CD4-positive, alpha-beta memory T cell (primary cell): ENCODE results near the gene PRG2. TPM values are rescaled to one million over a fixed set of nuclear protein-coding genes. Genes with fewer than 3 reads are reported as not detected.

Experiments used
- CTCF ChIA-PET: fragments of 350-600 bp; sonication (Branson Sonifier 250); formaldehyde crosslinking; loops from one replicate; lab custom pipeline; 2021; ENCODE audit warnings: inconsistent platforms; ENCODE audit not compliant: partially characterized antibody; lab: Charles Lee
- POLR2A ChIA-PET: fragments of 350-600 bp; sonication (Branson Sonifier 250); formaldehyde crosslinking; loops from one replicate; lab custom pipeline; 2021; ENCODE audit not compliant: partially characterized antibody; lab: Charles Lee
- DNase-seq, 5 donors: peaks; one replicate each; pipeline versions ENCODE4 v3.0.0 to v3.0.0-alpha.2; 2020 to 2022; ENCODE audit warnings: mixed read lengths in 1 of 5
- H3K27ac ChIP-seq: one replicate; pipeline ENCODE4 v1.7.0; 2013; ENCODE audit warnings: low read depth, low read length
- H3K27me3 ChIP-seq: 2 replicates; pipeline ENCODE4 v1.7.0; 2013; ENCODE audit warnings: mild to moderate bottlenecking, low read length, moderate library complexity; ENCODE audit not compliant: insufficient read depth
- H3K36me3 ChIP-seq: 2 replicates; pipeline ENCODE4 v1.7.0; 2013; ENCODE audit warnings: mild to moderate bottlenecking, low read length, moderate library complexity; ENCODE audit not compliant: insufficient read depth
- H3K4me1 ChIP-seq: 2 replicates; pipeline ENCODE4 v1.7.0; 2013; ENCODE audit warnings: mild to moderate bottlenecking, low read length, moderate library complexity; ENCODE audit not compliant: insufficient read depth
- H3K4me3 ChIP-seq, 2 donors: one replicate each; pipeline ENCODE4 v1.7.0; 2013; ENCODE audit warnings: low read length in 2 of 2, mild to moderate bottlenecking in 1 of 2
- H3K9me3 ChIP-seq, 2 donors: one replicate each; pipeline ENCODE4 v1.7.0; 2013; ENCODE audit warnings: low read length in 2 of 2, control low read depth in 1 of 2; ENCODE audit not compliant: control insufficient read depth in 1 of 2
- H3K27ac Mint-ChIP-seq, 7 donors: one replicate each; pipeline ENCODE4 v1.8.0; 2020 to 2021; ENCODE audit warnings: mixed read lengths in 7 of 7, mild to moderate bottlenecking in 6 of 7, inconsistent platforms in 3 of 7, moderate library complexity in 3 of 7
- H3K27me3 Mint-ChIP-seq, 2 donors: one replicate each; pipeline ENCODE4 v1.8.0; 2020 to 2021; ENCODE audit warnings: mixed read lengths in 2 of 2
- H3K36me3 Mint-ChIP-seq, 2 donors: one replicate each; pipeline ENCODE4 v1.8.0; 2020 to 2021; ENCODE audit warnings: mixed read lengths in 2 of 2, inconsistent platforms in 1 of 2, mild to moderate bottlenecking in 1 of 2
- H3K4me1 Mint-ChIP-seq, 4 donors: one replicate each; pipeline ENCODE4 v1.8.0; 2020 to 2021; ENCODE audit warnings: mixed read lengths in 4 of 4, mild to moderate bottlenecking in 1 of 4
- H3K4me3 Mint-ChIP-seq, 8 donors: one replicate each; pipeline ENCODE4 v1.8.0; 2020 to 2021; ENCODE audit warnings: mixed read lengths in 8 of 8, mild to moderate bottlenecking in 7 of 8, moderate library complexity in 6 of 8, inconsistent platforms in 3 of 8
- H3K9me3 Mint-ChIP-seq, 8 donors: one replicate each; pipeline ENCODE4 v1.8.0; 2020 to 2021; ENCODE audit warnings: mixed read lengths in 8 of 8, mild to moderate bottlenecking in 5 of 8, inconsistent platforms in 3 of 8, moderate library complexity in 1 of 8
- intact Hi-C: fragments of 100-400 bp; cut with micrococcal nuclease; formaldehyde crosslinking; loops from one replicate; pipeline ENCODE4 v1.15.1; 2023
- polyA plus RNA-seq, 2 donors: library from polyadenylated mRNA; unstranded; fragments of 300-500 nt; fragmentation: Illumina TruSeq; gene quantifications; one replicate each; pipeline ENCODE4 v1.2.3, GENCODE V29; 2021
- total RNA-seq, 2 experiments: library from RNA; stranded (reverse); gene quantifications; one replicate each; pipeline ENCODE4 v1.2.3, GENCODE V29; 2021

Gene PRG2
- total and polyA plus RNA-seq, 4 experiments from 2014 or later: 0.25 TPM; not detected in 3

- POLR2A ChIA-PET: interaction anchor here (0.6 kb wide), 1 partner anchor 200 kb away, joined by 4 read pairs; no protein-coding TSS in a partner anchor
- CTCF ChIA-PET: interaction anchor here (0.6 to 3.2 kb wide), 3 partner anchors 37 to 45 kb away, joined by 4 to 8 read pairs (median 4); no protein-coding TSS in a partner anchor
- H3K4me3 ChIP-seq: no peak overlapping the region
These were observed 30.6 kb upstream of the PRG2 start for GRCh38 chr11:57421066-57421465.

GRCh38 chr11:57419146-57419545, 28.7 kb upstream of the PRG2 start:
- CTCF ChIA-PET: interaction anchor here (0.7 to 3.2 kb wide), 4 partner anchors 39 to 74 kb away, joined by 3 to 8 read pairs (median 4); no protein-coding TSS in a partner anchor
- Histone ChIP-seq H3K4me3 (no peak overlapping the region), H3K27me3 (no peaks in the 10 kb centered on the region), H3K9me3 (no peaks in the 10 kb centered on the region), H3K36me3 (peaks cover 31% of the 10 kb centered on the region), H3K27ac (no peak overlapping the region), H3K4me1 (peaks cover 5% of the 10 kb centered on the region)
- Mint-ChIP-seq H3K4me1 (peaks cover 6 to 20% (median 11%) of the 10 kb centered on the region in 4 donors), H3K27me3 (no peaks in the 10 kb centered on the region), H3K27ac (no peak overlapping the region), H3K36me3 (peaks cover 47 to 66% of the 10 kb centered on the region in 2 donors), H3K9me3 (no peaks in the 10 kb centered on the region), H3K4me3 (no peak overlapping the region)
- POLR2A ChIA-PET: no interaction called here
- intact Hi-C loops: no loop called here
- no peak for DNase-seq

More at GRCh38 chr11:57421066-57421465, 30.6 kb upstream of the PRG2 start:
- Mint-ChIP-seq H3K4me1 (peaks cover 23 to 39% (median 28%) of the 10 kb centered on the region in 4 donors), H3K4me3 (no peak overlapping the region), H3K27me3 (no peaks in the 10 kb centered on the region), H3K36me3 (peaks cover 34 to 52% of the 10 kb centered on the region in 2 donors), H3K27ac (no peak overlapping the region), H3K9me3 (no peaks in the 10 kb centered on the region)
- peaks cover 24% of the 10 kb centered on the region for H3K4me1 ChIP-seq
- no peaks in the 10 kb centered on the region for H3K9me3 ChIP-seq
- DNase-seq: no peak
- no peak overlapping the region for H3K27ac ChIP-seq
- intact Hi-C loops: no loop called here
- no peaks in the 10 kb centered on the region for H3K27me3 ChIP-seq
- H3K36me3 ChIP-seq: peaks cover 27% of the 10 kb centered on the region

GRCh38 chr11:57418131-57418530, 27.7 kb upstream of the PRG2 start:
- POLR2A ChIA-PET: no interaction called here
- intact Hi-C loops: no loop called here
- H3K4me3 Mint-ChIP-seq: no peak overlapping the region

GRCh38 chr11:57417056-57417455, 26.6 kb upstream of the PRG2 start:
- Histone ChIP-seq H3K4me1 (no peaks in the 10 kb centered on the region), H3K27me3 (no peaks in the 10 kb centered on the region), H3K36me3 (peaks cover 36% of the 10 kb centered on the region), H3K9me3 (no peaks in the 10 kb centered on the region), H3K4me3 (no peak overlapping the region), H3K27ac (no peak overlapping the region)
- ChIA-PET POLR2A (no interaction called here), CTCF (interaction anchor here (2.4 kb wide), 1 partner anchor 76 kb away, joined by 6 read pairs; no protein-coding TSS in a partner anchor)
- Mint-ChIP-seq H3K4me3 (no peak overlapping the region), H3K9me3 (no peaks in the 10 kb centered on the region), H3K4me1 (peaks cover 0 to 4% (median 2%) of the 10 kb centered on the region in 4 donors), H3K27ac (peak overlapping the region in 1 of 7 donors; percentile 25), H3K36me3 (peaks cover 55 to 68% of the 10 kb centered on the region in 2 donors), H3K27me3 (no peaks in the 10 kb centered on the region)
- intact Hi-C loops: no loop called here
- DNase-seq: no peak

More at GRCh38 chr11:57418131-57418530, 27.7 kb upstream of the PRG2 start:
- no peak overlapping the region for H3K27ac ChIP-seq
- no peak overlapping the region for H3K4me3 ChIP-seq
- no peaks in the 10 kb centered on the region for H3K27me3 ChIP-seq
- CTCF ChIA-PET: interaction anchor here (2.4 to 3.2 kb wide), 2 partner anchors 40 to 75 kb away, joined by 6 to 8 read pairs; no protein-coding TSS in a partner anchor
- Mint-ChIP-seq H3K9me3 (no peaks in the 10 kb centered on the region), H3K4me1 (peaks cover 3 to 10% (median 5%) of the 10 kb centered on the region in 4 donors), H3K27me3 (no peaks in the 10 kb centered on the region), H3K27ac (no peak overlapping the region), H3K36me3 (peaks cover 57 to 71% of the 10 kb centered on the region in 2 donors)
- H3K9me3 ChIP-seq: no peaks in the 10 kb centered on the region
- H3K4me1 ChIP-seq: no peaks in the 10 kb centered on the region
- no peak for DNase-seq
- peaks cover 40% of the 10 kb centered on the region for H3K36me3 ChIP-seq

GRCh38 chr11:57416436-57416835, 26.0 kb upstream of the PRG2 start:
- Mint-ChIP-seq H3K9me3 (no peaks in the 10 kb centered on the region), H3K27me3 (no peaks in the 10 kb centered on the region), H3K4me3 (no peak overlapping the region), H3K4me1 (peaks cover 0 to 4% (median 2%) of the 10 kb centered on the region in 4 donors), H3K27ac (peak overlapping the region in 1 of 7 donors; percentile 18), H3K36me3 (peaks cover 58 to 70% of the 10 kb centered on the region in 2 donors)
- peaks cover 36% of the 10 kb centered on the region for H3K36me3 ChIP-seq
- POLR2A ChIA-PET: interaction anchor here (1.6 kb wide), 1 partner anchor 9 kb away, joined by 5 read pairs; no protein-coding TSS in a partner anchor
- no peak for DNase-seq
- CTCF ChIA-PET: no interaction called here
- no peak overlapping the region for H3K27ac ChIP-seq
- H3K27me3 ChIP-seq: no peaks in the 10 kb centered on the region
- intact Hi-C loops: no loop called here
- H3K4me1 ChIP-seq: no peaks in the 10 kb centered on the region
- no peaks in the 10 kb centered on the region for H3K9me3 ChIP-seq
- no peak overlapping the region for H3K4me3 ChIP-seq

GRCh38 chr11:57414612-57415212, 24.3 kb upstream of the PRG2 start:
- no peak for DNase-seq
- no peaks in the 10 kb centered on the region for H3K9me3 ChIP-seq
- H3K36me3 ChIP-seq: peaks cover 37% of the 10 kb centered on the region
- Mint-ChIP-seq H3K27ac (peak overlapping the region in 2 of 7 donors; percentile 35 to 75), H3K27me3 (no peaks in the 10 kb centered on the region), H3K9me3 (no peaks in the 10 kb centered on the region), H3K4me3 (no peak overlapping the region), H3K36me3 (peaks cover 64 to 72% of the 10 kb centered on the region in 2 donors), H3K4me1 (peaks cover 0 to 4% (median under 1%) of the 10 kb centered on the region in 4 donors)
- no peak overlapping the region for H3K4me3 ChIP-seq
- intact Hi-C loops: no loop called here
- no peaks in the 10 kb centered on the region for H3K4me1 ChIP-seq
- no peaks in the 10 kb centered on the region for H3K27me3 ChIP-seq
- ChIA-PET POLR2A (no interaction called here), CTCF (no interaction called here)
- no peak overlapping the region for H3K27ac ChIP-seq

- no peak overlapping the region for H3K4me3 ChIP-seq
- no peak overlapping the region for H3K4me3 Mint-ChIP-seq
- DNase-seq: no peak
- POLR2A ChIA-PET: no interaction called here
- no peaks in the 10 kb centered on the region for H3K9me3 Mint-ChIP-seq
- no peaks in the 10 kb centered on the region for H3K4me1 ChIP-seq
- no peaks in the 10 kb centered on the region for H3K9me3 ChIP-seq
- H3K27ac ChIP-seq: no peak overlapping the region
- intact Hi-C loops: no loop called here
- peaks cover 0 to 5% (median under 1%) of the 10 kb centered on the region in 4 donors for H3K4me1 Mint-ChIP-seq
- no peaks in the 10 kb centered on the region for H3K27me3 Mint-ChIP-seq
- no peaks in the 10 kb centered on the region for H3K27me3 ChIP-seq
- H3K36me3 Mint-ChIP-seq: peaks cover 66 to 72% of the 10 kb centered on the region in 2 donors
- CTCF ChIA-PET: no interaction called here
- H3K36me3 ChIP-seq: peaks cover 45% of the 10 kb centered on the region
- peak overlapping the region in 2 of 7 donors; percentile 52 to 68 for H3K27ac Mint-ChIP-seq
These were observed 23.2 kb upstream of the PRG2 start for GRCh38 chr11:57413681-57414080.
